ENCODE results near the gene KCNIP4.
A peak's percentile ranks its signal among the peaks of the same experiment; 100 is the strongest.

KCNIP4 gene

GRCh38 chr4:21688596-21689265 is 259.8 kb downstream of the KCNIP4 start:
- no peak for DNase-seq (ENCODE audit: low spot score)

GRCh38 chr4:21685911-21686310 is 262.7 kb downstream of the KCNIP4 start:
- no peak for DNase-seq (ENCODE audit: low spot score)

GRCh38 chr4:21680326-21680898 is 268.2 kb downstream of the KCNIP4 start:
- DNase-seq (ENCODE audit: low spot score), result no peak

- no peak for DNase-seq (ENCODE audit: low spot score)
Measured at GRCh38 chr4:21678711-21679110, 269.9 kb downstream of the KCNIP4 start.

- no peak for DNase-seq (ENCODE audit: low spot score)
Measured at GRCh38 chr4:21677173-21677572, 271.4 kb downstream of the KCNIP4 start.

GRCh38 chr4:21664355-21664754 is 284.2 kb downstream of the KCNIP4 start:
- no peak for DNase-seq (ENCODE audit: low spot score)

- DNase-seq (ENCODE audit: low spot score), result peak; percentile 29
Measured at GRCh38 chr4:21656832-21657231, 291.7 kb downstream of the KCNIP4 start.

- no peak for DNase-seq (ENCODE audit: low spot score)
Measured at GRCh38 chr4:21655031-21655430, 293.5 kb downstream of the KCNIP4 start.

- DNase-seq (ENCODE audit: low spot score), result no peak
Measured at GRCh38 chr4:21652508-21653231, 295.9 kb downstream of the KCNIP4 start.

- no peak for DNase-seq (ENCODE audit: low spot score)
Measured at GRCh38 chr4:21649391-21650090, 299.0 kb downstream of the KCNIP4 start.

GRCh38 chr4:21645776-21646175 is 302.8 kb downstream of the KCNIP4 start:
- no peak for DNase-seq (ENCODE audit: low spot score)

- no peak for DNase-seq (ENCODE audit: low spot score)
Measured at GRCh38 chr4:21641696-21642095, 306.9 kb downstream of the KCNIP4 start.

- DNase-seq (ENCODE audit: low spot score), result no peak
Measured at GRCh38 chr4:21638171-21638725, 310.3 kb downstream of the KCNIP4 start.

GRCh38 chr4:21628916-21629610 is 319.5 kb downstream of the KCNIP4 start:
- no peak for DNase-seq (ENCODE audit: low spot score)

GRCh38 chr4:21628116-21628670 is 320.4 kb downstream of the KCNIP4 start:
- DNase-seq (ENCODE audit: low spot score), result no peak

- no peak for DNase-seq (ENCODE audit: low spot score)
Measured at GRCh38 chr4:21625447-21625846, 323.1 kb downstream of the KCNIP4 start.

- no peak for DNase-seq (ENCODE audit: low spot score)
Measured at GRCh38 chr4:21605006-21605405, 343.6 kb downstream of the KCNIP4 start.

- DNase-seq (ENCODE audit: low spot score), result no peak
Measured at GRCh38 chr4:21596521-21596920, 352.1 kb downstream of the KCNIP4 start.

- DNase-seq (ENCODE audit: low spot score), result no peak
Measured at GRCh38 chr4:21593671-21594001, 354.9 kb downstream of the KCNIP4 start.

GRCh38 chr4:21592970-21593670 is 355.5 kb downstream of the KCNIP4 start:
- no peak for DNase-seq (ENCODE audit: low spot score)

- no peak for DNase-seq (ENCODE audit: low spot score)
Measured at GRCh38 chr4:21577056-21577455, 371.5 kb downstream of the KCNIP4 start.

Data from COLO829 (cell line).